Right lung (tissue), 5 donors: ENCODE data around the gene LIPC. TPM values are rescaled to one million over a fixed set of nuclear protein-coding genes. Genes with fewer than 3 reads are reported as not detected.

Experiments
- DNase-seq, 2 donors: peaks; one replicate each; pipeline ENCODE4 v3.0.0-alpha.2; 2013
- polyA plus RNA-seq, 5 donors: library from polyadenylated mRNA; unstranded; fragments of 120-200 nt; gene quantifications; one replicate each; pipeline versions ENCODE4 v1.2.1 to v1.2.3, GENCODE V29; 2013; ENCODE audit warnings: inconsistent platforms in 1 of 5, low replicate concordance in 1 of 5; ENCODE audit not compliant: insufficient read length in 5 of 5, insufficient read depth in 1 of 5

The LIPC gene
- polyA plus RNA-seq, 5 donors: 0.24 to 2.1 (median 0.32) TPM

- no peak for DNase-seq
Measured at GRCh38 chr15:58436552-58436951, 4.8 kb downstream of the LIPC start.

- DNase-seq: no peak
Measured at GRCh38 chr15:58437531-58438105, 5.8 kb downstream of the LIPC start.

GRCh38 chr15:58438111-58438510 lies 6.3 kb downstream of the LIPC start:
- no peak for DNase-seq

GRCh38 chr15:58438956-58439355 lies 7.2 kb downstream of the LIPC start:
- DNase-seq: no peak

- no peak for DNase-seq
Measured at GRCh38 chr15:58440158-58440910, 8.5 kb downstream of the LIPC start.

- DNase-seq: no peak
Measured at GRCh38 chr15:58440922-58441321, 9.1 kb downstream of the LIPC start.

- DNase-seq: no peak
Measured at GRCh38 chr15:58441376-58442070, 9.7 kb downstream of the LIPC start.

GRCh38 chr15:58442122-58442521 lies 10.3 kb downstream of the LIPC start:
- DNase-seq: no peak

- DNase-seq: no peak
Measured at GRCh38 chr15:58443308-58443707, 11.5 kb downstream of the LIPC start.

GRCh38 chr15:58444056-58444455 lies 12.3 kb downstream of the LIPC start:
- DNase-seq: no peak

GRCh38 chr15:58444658-58445332 lies 13.0 kb downstream of the LIPC start:
- DNase-seq: no peak

- no peak for DNase-seq
Measured at GRCh38 chr15:58445865-58446264, 14.1 kb downstream of the LIPC start.

GRCh38 chr15:58446521-58446920 lies 14.7 kb downstream of the LIPC start:
- DNase-seq: no peak

GRCh38 chr15:58447271-58448010 lies 15.7 kb downstream of the LIPC start:
- DNase-seq: no peak

- DNase-seq: no peak
Measured at GRCh38 chr15:58448331-58448730, 16.5 kb downstream of the LIPC start.

- DNase-seq: no peak
Measured at GRCh38 chr15:58448906-58449305, 17.1 kb downstream of the LIPC start.

GRCh38 chr15:58451826-58452225 lies 20.0 kb downstream of the LIPC start:
- DNase-seq: no peak

GRCh38 chr15:58452775-58453174 lies 21.0 kb downstream of the LIPC start:
- DNase-seq: no peak

- no peak for DNase-seq
Measured at GRCh38 chr15:58453931-58454793, 22.4 kb downstream of the LIPC start.

- DNase-seq: no peak
Measured at GRCh38 chr15:58454950-58455401, 23.2 kb downstream of the LIPC start.
